ENCODE data around the gene KRT16.

GRCh38 chr17:41650794-41651624 lies 38.4 kb upstream of the KRT16 start:
- TF ChIP-seq POLR2A (IDR thresholded peaks at IDR 0.05; ENCODE audit: low read length) (no peak), GATA1 (IDR thresholded peaks at IDR 0.05; ENCODE audit: low read depth, low read length) (no peak)

Data from erythroblast (primary cell).